OCI-LY1 (cell line): ENCODE measurements around the gene ANKH.

ENCODE experiments used
- H2AFZ ChIP-seq: fragments of 200-600 bp; sonication (generic), shearing (Covaris generic); 2 replicates; pipeline ENCODE4 v1.6.0; 2014; ENCODE audit warnings: antibody characterized with exemption, mild to moderate bottlenecking, low read length
- H3F3A ChIP-seq: fragments of 200-600 bp; sonication (generic), shearing (Covaris generic); 2 replicates; pipeline ENCODE4 v1.6.0; 2014; ENCODE audit warnings: mild to moderate bottlenecking, antibody characterized with exemption, low read length, moderate library complexity; ENCODE audit not compliant: insufficient read depth
- H3K27ac ChIP-seq: fragments of 200-600 bp; sonication (generic); 2 replicates; pipeline ENCODE4 v1.5.1; 2014; ENCODE audit warnings: low read length, mixed run types, mild to moderate bottlenecking, low read depth; ENCODE audit not compliant: poor library complexity, severe bottlenecking
- H3K27me3 ChIP-seq: fragments of 200-600 bp; sonication (generic); 2 replicates; pipeline ENCODE4 v1.6.0; 2014; ENCODE audit warnings: antibody characterized with exemption, mild to moderate bottlenecking, low read length, moderate library complexity; ENCODE audit not compliant: insufficient read depth
- H3K36me3 ChIP-seq: fragments of 200-600 bp; sonication (generic); 2 replicates; pipeline ENCODE4 v1.6.1; 2014; ENCODE audit warnings: mild to moderate bottlenecking, antibody characterized with exemption, low read length, moderate library complexity, mixed read lengths; ENCODE audit not compliant: insufficient read depth
- H3K4me1 ChIP-seq: fragments of 200-600 bp; sonication (generic); 2 replicates; pipeline ENCODE4 v1.5.1; 2014; ENCODE audit warnings: mild to moderate bottlenecking, low read length, moderate library complexity; ENCODE audit not compliant: insufficient read depth, severe bottlenecking
- H3K4me2 ChIP-seq: fragments of 200-600 bp; sonication (generic), shearing (Covaris generic); 2 replicates; pipeline ENCODE4 v1.6.1; 2014; ENCODE audit warnings: low read length
- H3K4me3 ChIP-seq: fragments of 200-600 bp; sonication (generic); 2 replicates; pipeline ENCODE4 v1.5.1; 2014; ENCODE audit warnings: low read length, low read depth, mild to moderate bottlenecking, mixed read lengths; ENCODE audit not compliant: poor library complexity, severe bottlenecking
- H3K79me2 ChIP-seq: fragments of 200-600 bp; shearing (Covaris generic); 2 replicates; pipeline ENCODE4 v1.6.1; 2016; ENCODE audit warnings: mixed run types, low read length, mixed read lengths; ENCODE audit not compliant: insufficient read depth
- H3K9ac ChIP-seq: fragments of 200-600 bp; sonication (generic), shearing (Covaris generic); 2 replicates; pipeline ENCODE4 v1.6.1; 2014; ENCODE audit warnings: mild to moderate bottlenecking, low read length, mixed read lengths
- H3K9me2 ChIP-seq: fragments of 200-600 bp; sonication (generic), shearing (Covaris generic); 2 replicates; pipeline ENCODE4 v1.6.1; 2014; ENCODE audit warnings: low read depth, mild to moderate bottlenecking, low read length, mixed read lengths
- H3K9me3 ChIP-seq: fragments of 200-600 bp; shearing (Covaris generic); 2 replicates; pipeline ENCODE4 v1.6.1; 2014; ENCODE audit warnings: low read length, mixed read lengths
- H4K20me1 ChIP-seq: fragments of 200-600 bp; sonication (generic), shearing (Covaris generic); 2 replicates; pipeline ENCODE4 v1.6.0; 2016; ENCODE audit warnings: mild to moderate bottlenecking, low read length; ENCODE audit not compliant: insufficient read depth
- CTCF ChIP-seq: fragments of 200-600 bp; sonication (generic), shearing (Covaris generic); IDR thresholded peaks from 2 replicates; pipeline ENCODE4 v1.5.1; 2017; ENCODE audit warnings: mild to moderate bottlenecking, antibody characterized with exemption, low read length, moderate library complexity, mixed read lengths
- EZH2 ChIP-seq: fragments of 200-600 bp; sonication (generic), shearing (Covaris generic); IDR thresholded peaks from 2 replicates; pipeline ENCODE4 v1.8.0; 2017; ENCODE audit warnings: borderline replicate concordance, mixed run types, mild to moderate bottlenecking, antibody characterized with exemption, low read length, moderate library complexity, mixed read lengths

Gene ANKH

GRCh38 chr5:14777187-14777586 lies 94.4 kb downstream of the ANKH start:
- Histone ChIP-seq H3F3A (no peaks in the 10 kb centered on the region), H4K20me1 (peaks cover 4% of the 10 kb centered on the region; the same call in 1 of the 2 replicates), H3K9ac (no peak overlapping the region), H3K9me2 (no peaks in the 10 kb centered on the region), H3K4me2 (no peak overlapping the region), H3K27ac (no peak overlapping the region), H3K79me2 (no peaks in the 10 kb centered on the region), H3K9me3 (no peaks in the 10 kb centered on the region), H2AFZ (no peak overlapping the region), H3K36me3 (no peaks in the 10 kb centered on the region), H3K27me3 (no peaks in the 10 kb centered on the region), H3K4me1 (no peaks in the 10 kb centered on the region), H3K4me3 (no peak overlapping the region)
- TF ChIP-seq EZH2 = no peak
- no peak for TF ChIP-seq CTCF

- Histone ChIP-seq H2AFZ (no peak overlapping the region), H3K9me3 (no peaks in the 10 kb centered on the region)
- TF ChIP-seq CTCF (no peak), EZH2 (no peak)
Observed at GRCh38 chr5:14776602-14777001, 95.0 kb downstream of the ANKH start.

GRCh38 chr5:14775857-14776256 lies 95.7 kb downstream of the ANKH start:
- Histone ChIP-seq H3K27ac (no peak overlapping the region), H2AFZ (no peak overlapping the region), H3K79me2 (no peaks in the 10 kb centered on the region), H4K20me1 (peaks cover 4% of the 10 kb centered on the region; the same call in 1 of the 2 replicates), H3K9me3 (no peaks in the 10 kb centered on the region), H3K9me2 (no peaks in the 10 kb centered on the region), H3K4me2 (no peak overlapping the region), H3K4me1 (no peaks in the 10 kb centered on the region), H3K36me3 (no peaks in the 10 kb centered on the region; the same call in 1 of the 2 replicates), H3K4me3 (no peak overlapping the region), H3F3A (no peaks in the 10 kb centered on the region), H3K9ac (no peak overlapping the region), H3K27me3 (no peaks in the 10 kb centered on the region)
- TF ChIP-seq CTCF = no peak
- no peak for TF ChIP-seq EZH2

More at GRCh38 chr5:14776602-14777001, 95.0 kb downstream of the ANKH start:
- H3K79me2 ChIP-seq = no peaks in the 10 kb centered on the region
- H3K27ac ChIP-seq = no peak overlapping the region
- H3F3A ChIP-seq = no peaks in the 10 kb centered on the region
- no peak overlapping the region for H3K9ac ChIP-seq
- peaks cover 4% of the 10 kb centered on the region; the same call in 1 of the 2 replicates for H4K20me1 ChIP-seq
- H3K4me2 ChIP-seq = no peak overlapping the region
- H3K9me2 ChIP-seq = no peaks in the 10 kb centered on the region
- no peaks in the 10 kb centered on the region for H3K27me3 ChIP-seq
- H3K36me3 ChIP-seq = no peaks in the 10 kb centered on the region
- no peaks in the 10 kb centered on the region for H3K4me1 ChIP-seq
- H3K4me3 ChIP-seq = no peak overlapping the region
